MM.1S (cell line): ENCODE results near the gene PPAN.

Experiments
- CTCF ChIP-seq: fragments of 300-600 bp; sonication (generic); IDR thresholded peaks from 2 replicates; pipeline ENCODE4 v1.5.1; 2016; ENCODE audit warnings: antibody characterized with exemption, low read length, mixed read lengths
- EZH2 ChIP-seq: fragments of 300-600 bp; sonication (generic); optimal IDR thresholded peaks from 2 replicates; pipeline ENCODE3; 2017; ENCODE audit warnings: low read depth, mild to moderate bottlenecking, antibody characterized with exemption, low read length, mixed read lengths

GRCh38 chr19:10076535-10076934, 29.6 kb upstream of the PPAN start:
- no peak for TF ChIP-seq CTCF
- TF ChIP-seq EZH2 = no peak
